CD4-positive, alpha-beta memory T cell (primary cell): Measurements from ENCODE around the gene CTRB2. TPM values are rescaled to one million over a fixed set of nuclear protein-coding genes. Genes with fewer than 3 reads are reported as not detected.
A peak's percentile ranks its signal among the peaks of the same experiment; 100 is the strongest.

Source experiments
- CTCF ChIA-PET: fragments of 350-600 bp; sonication (Branson Sonifier 250); formaldehyde crosslinking; loops from one replicate; lab custom pipeline; 2021; ENCODE audit warnings: inconsistent platforms; ENCODE audit not compliant: partially characterized antibody; lab: Charles Lee
- POLR2A ChIA-PET: fragments of 350-600 bp; sonication (Branson Sonifier 250); formaldehyde crosslinking; loops from one replicate; lab custom pipeline; 2021; ENCODE audit not compliant: partially characterized antibody; lab: Charles Lee
- DNase-seq, 5 donors: peaks; one replicate each; pipeline versions ENCODE4 v3.0.0 to v3.0.0-alpha.2; 2020 to 2022; ENCODE audit warnings: mixed read lengths in 1 of 5
- H3K27ac ChIP-seq: one replicate; pipeline ENCODE4 v1.7.0; 2013; ENCODE audit warnings: low read depth, low read length
- H3K27me3 ChIP-seq: 2 replicates; pipeline ENCODE4 v1.7.0; 2013; ENCODE audit warnings: mild to moderate bottlenecking, low read length, moderate library complexity; ENCODE audit not compliant: insufficient read depth
- H3K36me3 ChIP-seq: 2 replicates; pipeline ENCODE4 v1.7.0; 2013; ENCODE audit warnings: mild to moderate bottlenecking, low read length, moderate library complexity; ENCODE audit not compliant: insufficient read depth
- H3K4me1 ChIP-seq: 2 replicates; pipeline ENCODE4 v1.7.0; 2013; ENCODE audit warnings: mild to moderate bottlenecking, low read length, moderate library complexity; ENCODE audit not compliant: insufficient read depth
- H3K4me3 ChIP-seq, 2 donors: one replicate each; pipeline ENCODE4 v1.7.0; 2013; ENCODE audit warnings: low read length in 2 of 2, mild to moderate bottlenecking in 1 of 2
- H3K9me3 ChIP-seq, 2 donors: one replicate each; pipeline ENCODE4 v1.7.0; 2013; ENCODE audit warnings: low read length in 2 of 2, control low read depth in 1 of 2; ENCODE audit not compliant: control insufficient read depth in 1 of 2
- H3K27ac Mint-ChIP-seq, 7 donors: one replicate each; pipeline ENCODE4 v1.8.0; 2020 to 2021; ENCODE audit warnings: mixed read lengths in 7 of 7, mild to moderate bottlenecking in 6 of 7, inconsistent platforms in 3 of 7, moderate library complexity in 3 of 7
- H3K27me3 Mint-ChIP-seq, 2 donors: one replicate each; pipeline ENCODE4 v1.8.0; 2020 to 2021; ENCODE audit warnings: mixed read lengths in 2 of 2
- H3K36me3 Mint-ChIP-seq, 2 donors: one replicate each; pipeline ENCODE4 v1.8.0; 2020 to 2021; ENCODE audit warnings: mixed read lengths in 2 of 2, inconsistent platforms in 1 of 2, mild to moderate bottlenecking in 1 of 2
- H3K4me1 Mint-ChIP-seq, 4 donors: one replicate each; pipeline ENCODE4 v1.8.0; 2020 to 2021; ENCODE audit warnings: mixed read lengths in 4 of 4, mild to moderate bottlenecking in 1 of 4
- H3K4me3 Mint-ChIP-seq, 8 donors: one replicate each; pipeline ENCODE4 v1.8.0; 2020 to 2021; ENCODE audit warnings: mixed read lengths in 8 of 8, mild to moderate bottlenecking in 7 of 8, moderate library complexity in 6 of 8, inconsistent platforms in 3 of 8
- H3K9me3 Mint-ChIP-seq, 8 donors: one replicate each; pipeline ENCODE4 v1.8.0; 2020 to 2021; ENCODE audit warnings: mixed read lengths in 8 of 8, mild to moderate bottlenecking in 5 of 8, inconsistent platforms in 3 of 8, moderate library complexity in 1 of 8
- intact Hi-C: fragments of 100-400 bp; cut with micrococcal nuclease; formaldehyde crosslinking; loops from one replicate; pipeline ENCODE4 v1.15.1; 2023
- polyA plus RNA-seq, 2 donors: library from polyadenylated mRNA; unstranded; fragments of 300-500 nt; fragmentation: Illumina TruSeq; gene quantifications; one replicate each; pipeline ENCODE4 v1.2.3, GENCODE V29; 2021
- total RNA-seq, 2 experiments: library from RNA; stranded (reverse); gene quantifications; one replicate each; pipeline ENCODE4 v1.2.3, GENCODE V29; 2021

CTRB2 gene
- total and polyA plus RNA-seq, 4 experiments from 2014 or later = not detected

DNA sequence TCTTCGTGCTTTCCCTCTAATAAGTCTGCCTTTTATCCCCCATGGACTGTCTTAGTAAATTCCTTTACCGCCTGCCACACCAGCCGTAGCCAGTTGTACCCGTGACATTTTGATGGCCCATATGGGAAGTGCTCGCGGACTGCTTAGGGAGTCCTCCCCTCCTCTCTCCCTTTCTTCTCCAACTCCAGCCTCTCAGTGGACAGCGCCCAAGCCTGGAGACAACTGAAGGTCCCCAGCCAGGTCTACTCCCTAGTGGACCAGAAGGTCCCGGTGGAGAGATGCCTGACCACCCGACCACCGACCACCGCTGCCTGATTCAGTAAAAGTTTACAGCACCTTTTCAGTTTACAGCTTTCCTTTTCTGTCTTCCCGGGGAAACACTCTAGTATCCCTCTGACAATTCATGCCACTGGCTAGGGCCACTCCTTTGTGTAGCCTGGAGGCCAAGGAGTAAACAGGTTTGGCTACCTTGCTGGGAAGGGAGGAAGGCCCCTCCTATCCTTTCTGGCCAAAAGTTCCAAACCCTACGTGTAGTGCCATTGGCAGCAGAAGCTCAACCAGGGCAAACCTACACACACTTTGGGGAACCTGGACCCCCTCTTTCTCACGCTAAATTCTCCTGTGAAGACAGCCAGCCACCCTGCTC lies 18.0 kb downstream of the CTRB2 start:
- ChIA-PET POLR2A (no interaction called here), CTCF (interaction anchor here (3.4 kb wide), 1 partner anchor 10 kb away, joined by 17 read pairs; no protein-coding TSS in a partner anchor)
- Mint-ChIP-seq H3K4me3 (no peak overlapping the region), H3K36me3 (no peaks in the 10 kb centered on the region), H3K27me3 (peaks cover 3 to 4% of the 10 kb centered on the region in 2 donors), H3K4me1 (no peaks in the 10 kb centered on the region), H3K9me3 (peaks cover 0 to 2% (median 0%) of the 10 kb centered on the region in 8 donors), H3K27ac (peak overlapping the region in 1 of 7 donors; percentile 23)
- no peak for DNase-seq
- no peaks in the 10 kb centered on the region for H3K4me1 ChIP-seq
- no peaks in the 10 kb centered on the region for H3K36me3 ChIP-seq
- no peak overlapping the region for H3K27ac ChIP-seq
- no peaks in the 10 kb centered on the region for H3K9me3 ChIP-seq
- H3K4me3 ChIP-seq = no peak overlapping the region
- H3K27me3 ChIP-seq = peaks cover 3% of the 10 kb centered on the region
- intact Hi-C loops = no loop called here

DNA sequence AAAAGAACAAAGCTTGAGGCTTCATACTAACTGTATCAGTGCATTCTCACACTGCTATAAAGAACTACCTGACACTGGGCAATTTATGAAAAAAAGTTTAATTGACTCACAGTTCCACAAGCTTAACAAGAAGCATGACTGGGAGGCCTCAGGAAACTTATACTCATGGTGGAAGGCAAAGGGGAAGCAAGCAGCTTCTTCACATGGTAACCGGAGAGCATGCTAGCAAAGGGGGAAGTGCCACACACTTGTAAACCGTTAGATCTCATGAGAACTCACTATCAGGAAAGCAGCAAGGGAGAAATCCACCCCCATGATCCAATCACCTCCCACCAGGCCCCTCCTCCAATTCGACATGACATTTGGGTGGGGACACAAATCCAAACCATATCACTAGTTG lies 25.3 kb downstream of the CTRB2 start:
- CTCF ChIA-PET = interaction anchor here (1.0 to 1.1 kb wide), 2 partner anchors 18 to 223 kb away, joined by 3 to 4 read pairs; no protein-coding TSS in a partner anchor
- POLR2A ChIA-PET = no interaction called here
- no peak overlapping the region for H3K27ac ChIP-seq
- no peak overlapping the region for H3K27ac Mint-ChIP-seq
- no peaks in the 10 kb centered on the region for H3K4me1 ChIP-seq
- peaks cover 0 to 1% of the 10 kb centered on the region in 2 donors for H3K27me3 Mint-ChIP-seq
- intact Hi-C loops = no loop called here
- no peaks in the 10 kb centered on the region for H3K4me1 Mint-ChIP-seq
- no peak overlapping the region for H3K4me3 ChIP-seq
- H3K36me3 ChIP-seq = no peaks in the 10 kb centered on the region
- no peak overlapping the region for H3K4me3 Mint-ChIP-seq
- no peaks in the 10 kb centered on the region for H3K27me3 ChIP-seq
- DNase-seq = no peak
- peaks cover 0 to 8% of the 10 kb centered on the region in 2 donors for H3K9me3 ChIP-seq
- H3K9me3 Mint-ChIP-seq = peaks cover 0 to 22% (median 17%) of the 10 kb centered on the region in 8 donors
- peaks cover 4 to 11% of the 10 kb centered on the region in 2 donors for H3K36me3 Mint-ChIP-seq

DNA sequence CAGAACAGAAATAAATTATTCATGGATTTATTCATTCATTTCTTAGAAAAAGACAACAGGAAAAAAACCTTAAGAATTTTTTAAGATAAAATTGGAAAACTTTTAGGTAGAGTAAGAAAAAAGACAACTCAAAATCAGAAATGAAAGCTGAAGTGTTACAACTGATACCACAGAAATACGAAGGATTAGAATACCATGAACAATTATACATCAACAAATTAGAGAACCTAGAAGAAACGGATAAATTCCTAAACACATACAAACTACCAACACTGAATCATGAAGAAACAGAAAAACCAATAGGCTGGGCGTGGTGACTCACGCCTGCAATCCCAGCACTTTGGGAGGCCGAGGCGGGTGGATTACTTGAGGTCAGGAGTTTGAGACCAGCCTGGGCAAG lies 27.8 kb downstream of the CTRB2 start:
- Histone ChIP-seq H3K4me1 (no peaks in the 10 kb centered on the region), H3K27me3 (no peaks in the 10 kb centered on the region), H3K9me3 (peaks cover 0 to 17% of the 10 kb centered on the region in 2 donors), H3K27ac (no peak overlapping the region), H3K4me3 (no peak overlapping the region), H3K36me3 (no peaks in the 10 kb centered on the region)
- H3K4me3 Mint-ChIP-seq = no peak overlapping the region
- CTCF ChIA-PET = no interaction called here
- no peak overlapping the region for H3K27ac Mint-ChIP-seq
- peaks cover 10 to 19% of the 10 kb centered on the region in 2 donors for H3K36me3 Mint-ChIP-seq
- no peaks in the 10 kb centered on the region for H3K4me1 Mint-ChIP-seq
- H3K27me3 Mint-ChIP-seq = no peaks in the 10 kb centered on the region
- POLR2A ChIA-PET = no interaction called here
- no peak for DNase-seq
- intact Hi-C loops = no loop called here
- H3K9me3 Mint-ChIP-seq = peaks cover 3 to 41% (median 34%) of the 10 kb centered on the region in 8 donors

GRCh38 chr16:75176926-75177325 lies 30.0 kb downstream of the CTRB2 start:
- H3K36me3 ChIP-seq = no peaks in the 10 kb centered on the region
- POLR2A ChIA-PET = no interaction called here
- no peak for DNase-seq
- H3K9me3 Mint-ChIP-seq = peaks cover 12 to 64% (median 53%) of the 10 kb centered on the region in 8 donors
- H3K4me1 ChIP-seq = no peaks in the 10 kb centered on the region
- intact Hi-C loops = no loop called here
- H3K9me3 ChIP-seq = peaks cover 0 to 38% of the 10 kb centered on the region in 2 donors
- H3K27ac Mint-ChIP-seq = no peak overlapping the region
- H3K27me3 ChIP-seq = no peaks in the 10 kb centered on the region
- CTCF ChIA-PET = no interaction called here
- H3K27me3 Mint-ChIP-seq = no peaks in the 10 kb centered on the region
- H3K36me3 Mint-ChIP-seq = peaks cover 23 to 38% of the 10 kb centered on the region in 2 donors
- no peaks in the 10 kb centered on the region for H3K4me1 Mint-ChIP-seq
- H3K4me3 Mint-ChIP-seq = no peak overlapping the region
- H3K4me3 ChIP-seq = no peak overlapping the region
- H3K27ac ChIP-seq = no peak overlapping the region

GRCh38 chr16:75175074-75175473 lies 31.9 kb downstream of the CTRB2 start:
- Histone ChIP-seq H3K9me3 (peaks cover 6 to 54% of the 10 kb centered on the region in 2 donors), H3K36me3 (peaks cover 3% of the 10 kb centered on the region), H3K27me3 (no peaks in the 10 kb centered on the region), H3K27ac (no peak overlapping the region), H3K4me1 (no peaks in the 10 kb centered on the region), H3K4me3 (no peak overlapping the region)
- intact Hi-C loops = no loop called here
- Mint-ChIP-seq H3K9me3 (peaks cover 12 to 81% (median 69%) of the 10 kb centered on the region in 8 donors), H3K36me3 (peaks cover 33 to 52% of the 10 kb centered on the region in 2 donors), H3K4me3 (no peak overlapping the region), H3K27me3 (no peaks in the 10 kb centered on the region), H3K4me1 (no peaks in the 10 kb centered on the region), H3K27ac (no peak overlapping the region)
- ChIA-PET CTCF (no interaction called here), POLR2A (no interaction called here)
- DNase-seq = no peak

DNA sequence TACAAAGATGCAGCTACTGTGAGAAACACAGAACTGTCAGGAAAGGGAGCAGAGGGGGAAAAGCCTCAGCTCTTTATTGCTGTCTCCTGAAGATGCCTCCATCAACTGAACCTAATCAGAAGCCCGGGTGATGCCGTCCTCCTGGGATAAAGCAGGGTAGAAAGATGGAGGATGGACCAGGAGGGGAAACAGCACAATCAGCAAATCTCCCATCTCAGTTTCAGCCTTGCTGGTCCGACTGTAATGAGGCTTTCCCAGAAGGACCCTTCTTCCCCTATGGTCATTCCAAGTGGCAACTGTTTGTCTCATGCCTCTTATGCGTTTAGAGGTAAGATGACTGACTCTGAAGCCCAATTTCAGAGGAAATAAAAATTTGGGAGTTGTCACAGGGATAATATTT lies 34.4 kb downstream of the CTRB2 start:
- Histone ChIP-seq H3K27me3 (no peaks in the 10 kb centered on the region), H3K9me3 (peaks cover 10 to 74% of the 10 kb centered on the region in 2 donors), H3K4me3 (no peak overlapping the region), H3K27ac (no peak overlapping the region), H3K4me1 (no peaks in the 10 kb centered on the region), H3K36me3 (peaks cover 22% of the 10 kb centered on the region)
- no peak overlapping the region for H3K4me3 Mint-ChIP-seq
- POLR2A ChIA-PET = no interaction called here
- H3K9me3 Mint-ChIP-seq = peaks cover 12 to 98% (median 80%) of the 10 kb centered on the region in 8 donors
- intact Hi-C loops = no loop called here
- CTCF ChIA-PET = interaction anchor here (0.7 to 1.7 kb wide), 2 partner anchors 27 to 61 kb away, joined by 3 read pairs; no protein-coding TSS in a partner anchor
- H3K27me3 Mint-ChIP-seq = no peaks in the 10 kb centered on the region
- DNase-seq = no peak
- H3K36me3 Mint-ChIP-seq = peaks cover 58 to 70% of the 10 kb centered on the region in 2 donors
- no peak overlapping the region for H3K27ac Mint-ChIP-seq
- no peaks in the 10 kb centered on the region for H3K4me1 Mint-ChIP-seq

GRCh38 chr16:75169899-75170405 lies 37.0 kb downstream of the CTRB2 start:
- H3K4me3 ChIP-seq = no peak overlapping the region
- no peaks in the 10 kb centered on the region for H3K27me3 ChIP-seq
- H3K4me1 ChIP-seq = no peaks in the 10 kb centered on the region
- DNase-seq = no peak
- ChIA-PET CTCF (interaction anchor here (1.4 kb wide), 1 partner anchor 30 kb away, joined by 3 read pairs; no protein-coding TSS in a partner anchor), POLR2A (no interaction called here)
- Mint-ChIP-seq H3K36me3 (peaks cover 71 to 84% of the 10 kb centered on the region in 2 donors), H3K4me1 (no peaks in the 10 kb centered on the region), H3K9me3 (peaks cover 9 to 90% (median 72%) of the 10 kb centered on the region in 8 donors), H3K27ac (no peak overlapping the region), H3K27me3 (no peaks in the 10 kb centered on the region), H3K4me3 (no peak overlapping the region)
- H3K9me3 ChIP-seq = peaks cover 10 to 57% of the 10 kb centered on the region in 2 donors
- intact Hi-C loops = no loop called here
- H3K27ac ChIP-seq = no peak overlapping the region
- peaks cover 34% of the 10 kb centered on the region for H3K36me3 ChIP-seq
